GM19351 (cell line): ENCODE results near the gene MIDN.
"Not testable (repeated sequence)": the region's sequence is repeated elsewhere in the genome, so short reads cannot be mapped to it uniquely, and the experiment has no call there.

Experiments
- ATAC-seq: cut with Tn5 transposase; IDR thresholded peaks from one replicate; pipeline ENCODE4 v1.9.1; 2021; ENCODE audit warnings: mild to moderate bottlenecking, moderate library complexity; ENCODE audit not compliant: unreplicated experiment

The MIDN gene

DNA sequence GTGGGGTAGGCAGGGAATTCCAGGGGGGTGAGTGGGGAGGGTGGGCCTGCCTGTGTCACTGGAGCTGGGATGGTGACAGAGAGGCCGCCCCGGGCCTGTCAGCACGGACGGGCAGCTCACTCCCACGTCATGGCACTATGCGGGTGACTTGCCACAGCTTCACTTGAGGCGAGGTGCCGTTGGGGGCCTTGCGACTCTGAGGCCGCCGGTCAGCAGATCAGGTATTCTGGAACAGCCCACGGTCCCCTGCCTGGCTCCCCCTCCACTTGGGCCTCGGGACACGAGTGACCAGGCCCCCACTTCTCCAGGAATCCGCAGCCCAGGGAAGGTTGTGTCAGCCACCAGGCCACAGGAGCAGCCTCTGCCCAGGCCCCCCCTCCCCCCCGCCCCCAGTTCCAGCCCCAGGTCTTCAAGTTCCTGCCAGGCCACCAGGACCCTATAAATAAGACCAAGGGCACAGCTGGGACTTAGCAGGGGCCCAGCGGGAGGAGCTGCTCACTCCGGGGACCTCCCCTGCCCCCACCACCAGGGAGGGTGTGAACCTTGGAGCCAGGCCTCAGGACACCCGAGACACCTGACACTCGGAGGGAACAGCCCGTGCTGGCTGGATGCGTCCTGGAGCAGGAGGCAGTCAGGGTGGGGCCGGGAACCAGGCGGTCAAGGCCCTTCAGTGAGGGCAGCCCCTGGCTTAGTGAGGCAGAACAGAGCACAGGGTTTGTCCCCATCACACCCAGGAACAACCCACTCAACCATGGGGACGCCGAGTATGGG is 2.7 kb upstream of the MIDN start:
- ATAC-seq: no peak

DNA sequence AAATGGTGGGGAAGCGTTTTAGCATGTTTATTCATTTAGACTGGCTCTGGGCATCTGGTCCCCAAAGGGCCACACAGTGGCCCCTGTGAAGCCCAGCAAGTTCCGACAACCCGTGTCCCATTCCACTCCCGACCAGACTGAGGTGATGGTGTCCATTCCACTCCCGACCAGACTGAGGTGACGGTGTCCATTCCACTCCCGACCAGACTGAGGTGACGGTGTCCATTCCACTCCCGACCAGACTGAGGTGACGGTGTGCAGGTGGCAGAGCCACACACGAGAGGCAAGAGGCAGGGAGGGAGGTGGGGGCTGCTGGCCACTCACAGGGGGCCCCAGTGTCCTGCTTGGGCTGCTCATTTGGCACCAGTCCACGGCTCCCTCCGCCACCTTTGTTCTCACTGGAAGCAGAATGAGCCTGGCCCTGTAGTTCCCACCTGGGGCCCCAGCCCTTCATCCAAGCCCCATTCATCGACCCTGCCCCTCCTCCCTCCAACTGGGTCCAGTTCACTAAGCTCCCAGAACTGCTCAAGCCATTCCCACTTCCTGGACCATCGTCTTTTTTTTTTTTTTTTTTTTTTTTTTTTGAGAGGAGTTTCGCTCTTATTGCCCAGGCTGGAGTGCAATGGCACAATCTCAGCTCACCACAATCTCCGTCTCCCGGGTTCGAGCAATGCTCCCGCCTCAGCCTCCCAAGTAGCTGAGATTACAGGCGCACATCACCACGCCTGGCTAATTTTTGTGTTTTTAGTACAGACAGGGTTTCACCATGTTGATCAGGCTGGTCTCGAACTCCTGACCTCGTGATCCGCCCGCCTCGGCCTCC is 1.9 kb upstream of the MIDN start:
- not testable (repeated sequence) for ATAC-seq

DNA sequence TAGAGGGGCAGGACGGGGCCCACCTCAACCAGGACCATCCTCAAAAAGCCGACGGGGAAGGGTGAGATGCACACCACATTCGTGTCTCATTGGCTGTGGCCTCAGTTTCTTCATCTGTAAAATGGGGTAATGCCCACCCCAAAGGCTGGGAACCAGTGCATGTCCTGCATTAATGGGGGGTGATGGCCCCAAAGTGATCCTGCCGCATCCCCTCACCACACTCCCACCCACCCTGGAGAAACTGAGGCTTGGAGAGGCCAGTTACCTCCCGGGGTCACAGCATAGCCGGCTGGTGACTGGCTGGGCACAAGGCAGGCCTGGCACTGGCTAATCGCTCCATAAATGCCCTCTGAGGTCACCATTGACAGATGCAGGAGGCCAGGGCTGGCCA is 640 bp upstream of the MIDN start:
- no peak for ATAC-seq

DNA sequence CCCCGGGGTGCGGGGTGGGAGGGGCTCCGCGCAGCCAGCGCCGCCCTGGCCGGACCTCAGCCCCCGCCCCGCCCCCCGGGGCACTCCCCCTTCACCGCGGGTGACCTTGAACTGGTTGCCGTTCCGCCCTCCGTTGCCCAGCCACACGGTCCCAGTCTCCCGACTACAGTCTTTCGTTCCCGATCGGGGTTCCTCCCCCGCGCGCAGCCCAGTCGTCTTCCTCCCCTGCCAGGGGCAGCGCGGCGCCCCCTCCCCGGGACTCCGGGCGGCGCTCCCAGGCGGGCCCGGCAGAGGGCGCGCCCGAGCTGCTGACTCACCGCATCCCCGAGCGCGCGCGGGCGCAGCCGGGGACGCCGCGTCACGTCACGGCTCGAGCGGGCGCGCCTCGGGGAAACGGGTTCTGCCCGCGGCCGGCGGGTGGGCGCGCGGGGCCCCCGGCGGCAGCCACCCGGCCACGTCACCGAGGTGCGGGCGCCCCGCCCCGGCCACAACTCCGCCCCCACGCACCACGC is 459 bp downstream of the MIDN start:
- peak; percentile 39 for ATAC-seq

DNA sequence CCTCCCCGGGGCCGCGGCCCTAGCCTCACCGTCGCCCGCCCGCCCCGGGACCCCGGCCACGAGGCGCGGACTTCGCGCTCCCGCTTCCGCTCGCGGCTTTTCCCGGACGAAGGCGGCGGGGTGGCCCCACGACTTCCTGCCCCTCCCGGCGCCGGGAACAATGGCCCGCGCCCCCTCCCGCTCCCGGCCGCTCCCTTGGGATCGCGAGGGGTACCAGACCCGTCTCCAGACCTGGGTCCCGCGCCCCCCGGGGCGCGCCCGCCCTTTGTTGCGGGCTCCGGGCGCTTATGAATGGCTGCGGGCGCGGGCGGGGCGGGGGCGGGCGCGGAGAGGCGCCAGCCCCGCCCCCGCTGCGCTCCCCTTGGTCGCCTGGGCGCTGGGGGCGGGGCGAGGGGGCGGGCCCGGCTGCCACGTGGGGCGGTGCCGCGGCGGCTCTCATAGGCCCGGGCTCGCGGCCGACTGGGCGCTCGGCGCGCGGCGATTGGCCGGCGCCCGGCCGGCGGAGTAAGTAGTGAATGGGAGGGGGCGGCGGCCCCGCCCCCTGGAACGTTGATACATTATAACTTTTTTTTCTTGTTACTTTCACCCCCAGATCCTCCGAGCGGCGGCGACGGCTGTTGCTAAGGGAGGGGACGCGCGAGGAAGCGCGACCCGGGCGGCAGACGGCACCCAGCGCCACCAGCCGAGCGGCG is 1.1 kb downstream of the MIDN start:
- ATAC-seq: peak; percentile 42

DNA sequence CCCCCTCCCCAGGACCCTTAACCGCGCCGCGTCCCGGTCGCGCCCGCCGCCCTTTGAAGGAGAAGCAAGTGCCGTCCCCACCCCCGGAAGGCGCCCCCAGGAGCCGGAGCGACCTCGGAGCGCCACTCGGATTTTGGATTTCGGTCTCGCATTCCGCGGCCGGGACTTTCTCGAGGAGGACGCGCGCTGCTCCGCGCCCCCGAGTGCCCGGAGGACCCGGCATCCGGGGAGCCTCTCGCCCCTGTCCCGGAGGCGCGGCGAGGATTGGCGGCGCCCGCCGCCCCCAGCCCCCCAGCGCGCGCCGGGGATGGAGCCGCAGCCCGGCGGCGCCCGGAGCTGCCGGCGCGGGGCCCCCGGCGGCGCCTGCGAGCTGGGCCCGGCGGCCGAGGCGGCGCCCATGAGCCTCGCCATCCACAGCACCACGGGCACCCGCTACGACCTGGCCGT is 1.6 kb downstream of the MIDN start:
- ATAC-seq: no peak

DNA sequence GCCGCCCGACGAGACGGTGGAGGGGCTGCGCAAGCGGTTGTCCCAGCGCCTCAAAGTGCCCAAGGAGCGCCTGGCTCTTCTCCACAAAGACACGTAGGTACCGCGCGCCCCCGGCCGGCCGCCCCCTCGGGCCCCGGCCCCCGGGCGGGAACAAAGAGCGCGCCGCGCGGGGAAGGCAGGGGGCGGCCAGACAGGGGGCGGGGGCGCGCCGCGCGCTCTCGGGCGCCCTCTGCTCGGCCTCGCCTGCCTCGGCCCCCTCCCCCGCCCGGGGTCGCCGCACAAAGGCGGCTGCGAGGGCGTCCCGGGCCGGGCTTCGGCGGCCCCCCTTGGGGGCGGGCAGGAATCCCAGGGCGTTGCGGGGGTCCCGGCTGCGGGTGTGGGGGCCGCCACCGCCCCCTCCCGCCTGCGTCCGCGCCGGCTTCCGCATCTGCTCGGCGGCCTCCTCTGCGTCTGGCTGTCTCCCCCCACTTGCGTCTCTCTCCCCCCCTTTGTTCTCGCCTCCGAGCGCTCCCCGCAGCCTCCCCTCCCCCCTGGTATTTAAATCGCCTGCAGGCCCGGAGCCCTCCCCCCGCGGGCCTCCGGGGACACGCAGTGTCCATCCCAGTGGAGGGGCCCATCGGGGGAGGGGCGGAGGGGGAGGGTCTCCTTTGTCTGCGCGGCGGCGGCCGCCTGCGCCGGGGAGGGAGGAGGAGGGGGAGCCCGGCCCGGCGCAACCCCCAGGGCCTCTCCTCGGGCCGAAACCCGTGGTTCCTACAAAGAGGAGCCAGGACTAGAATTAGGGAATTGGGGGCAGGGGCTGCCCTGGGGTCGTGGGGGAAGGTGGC is 2.3 kb downstream of the MIDN start:
- ATAC-seq: no peak

DNA sequence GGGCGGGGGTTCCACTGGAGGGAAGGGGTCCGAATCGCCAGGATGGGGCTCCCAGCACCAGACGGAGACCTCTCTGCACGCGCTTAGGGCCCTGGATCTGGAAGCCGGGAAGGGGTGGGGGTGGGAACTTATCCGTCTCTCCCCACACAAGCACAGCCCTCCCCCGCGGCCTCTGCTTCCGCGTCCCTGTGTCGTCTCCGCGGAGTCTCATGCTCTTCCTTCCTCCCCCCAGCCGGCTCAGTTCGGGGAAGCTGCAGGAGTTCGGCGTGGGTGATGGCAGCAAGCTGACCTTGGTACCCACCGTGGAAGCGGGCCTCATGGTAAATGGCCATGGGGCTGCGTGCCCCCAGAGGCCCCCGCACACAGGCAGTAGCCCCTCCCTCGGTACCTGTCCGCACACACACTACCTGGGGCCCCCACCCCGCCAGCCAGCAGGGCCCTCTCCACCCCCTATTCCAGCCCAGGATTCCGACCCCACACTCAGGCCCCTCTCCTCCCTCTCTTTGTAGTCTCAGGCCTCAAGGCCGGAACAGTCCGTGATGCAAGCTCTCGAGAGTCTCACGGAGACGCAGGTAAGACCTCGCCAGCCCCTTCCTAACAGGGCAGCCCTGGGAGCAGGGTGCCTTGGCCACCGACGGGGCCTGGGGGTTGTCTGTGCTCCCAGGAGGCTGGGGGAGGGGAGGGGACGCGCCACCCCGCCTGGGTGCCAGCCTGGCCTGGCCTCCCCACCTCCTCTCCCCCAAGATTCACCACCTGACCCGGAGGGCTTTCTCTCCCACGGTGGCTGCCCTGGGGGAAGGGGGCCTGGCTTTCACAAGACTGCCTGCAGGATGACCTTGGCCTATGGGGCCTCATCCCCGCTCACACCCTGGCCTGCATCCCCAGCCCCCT is 3.2 kb downstream of the MIDN start:
- no peak for ATAC-seq

DNA sequence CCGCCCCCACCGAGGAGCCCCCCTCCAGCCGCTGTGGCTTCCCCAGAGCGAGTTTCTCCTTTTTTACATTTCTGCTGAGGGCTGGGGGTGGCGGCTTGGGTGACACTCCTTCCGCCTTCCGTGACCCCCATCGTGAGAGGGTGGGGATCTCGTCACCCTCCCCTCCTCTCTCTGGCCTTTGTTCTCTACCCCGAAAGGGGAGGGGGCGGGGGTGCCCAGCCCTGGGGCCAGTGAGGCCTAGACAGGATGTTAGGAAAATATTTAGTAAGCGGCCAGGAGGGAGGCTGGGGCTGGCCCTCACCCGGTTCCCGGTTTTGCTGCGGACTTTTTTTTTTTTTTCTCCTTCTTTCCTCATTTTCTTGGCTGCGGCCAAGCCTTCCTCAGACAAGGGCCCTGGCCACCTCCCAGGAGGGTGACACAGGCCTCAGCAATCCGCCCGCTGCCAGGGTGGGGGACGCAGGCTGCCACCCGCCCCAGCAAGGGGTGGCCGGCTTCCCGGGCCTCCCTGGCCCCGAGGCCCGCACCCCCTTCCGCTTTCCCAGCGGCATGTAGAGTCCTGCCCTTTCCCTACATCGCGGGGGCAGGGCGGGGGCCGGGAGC is 3.9 kb downstream of the MIDN start:
- ATAC-seq: no peak

DNA sequence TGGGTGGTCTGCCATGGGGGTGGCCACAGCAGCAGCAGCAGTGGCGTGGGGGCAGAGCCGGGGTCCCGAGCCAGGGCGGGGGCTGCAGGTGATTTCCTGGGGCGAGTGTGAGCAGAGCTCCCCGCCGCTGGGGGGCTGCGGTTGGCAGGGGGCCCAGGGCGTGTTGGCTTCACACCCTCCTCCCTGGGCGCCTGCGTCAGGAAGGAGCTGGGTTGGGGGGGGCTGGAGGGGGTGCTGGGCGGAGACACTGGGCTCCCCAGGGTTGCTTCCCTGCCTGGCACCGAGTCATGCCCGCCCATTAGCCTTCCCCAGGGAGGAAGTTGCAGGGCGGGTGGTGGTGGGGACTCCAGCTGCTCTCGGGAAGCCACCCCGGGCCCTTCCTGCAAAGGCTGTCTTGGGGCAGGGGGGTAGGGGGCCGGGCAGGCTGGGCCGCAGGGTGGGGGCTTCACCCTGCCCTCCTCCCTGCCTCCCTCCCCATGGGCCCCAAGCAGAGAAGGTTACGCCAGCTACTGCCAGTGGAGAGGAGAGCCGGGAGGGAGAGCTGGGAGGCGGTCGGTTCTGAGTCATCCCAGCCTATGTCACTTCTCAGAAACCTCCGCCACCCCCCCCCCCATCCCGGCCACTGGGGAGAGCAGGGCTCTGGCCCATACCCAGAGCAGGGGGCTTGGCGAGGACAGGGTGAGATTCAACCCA is 4.6 kb downstream of the MIDN start:
- no peak for ATAC-seq

DNA sequence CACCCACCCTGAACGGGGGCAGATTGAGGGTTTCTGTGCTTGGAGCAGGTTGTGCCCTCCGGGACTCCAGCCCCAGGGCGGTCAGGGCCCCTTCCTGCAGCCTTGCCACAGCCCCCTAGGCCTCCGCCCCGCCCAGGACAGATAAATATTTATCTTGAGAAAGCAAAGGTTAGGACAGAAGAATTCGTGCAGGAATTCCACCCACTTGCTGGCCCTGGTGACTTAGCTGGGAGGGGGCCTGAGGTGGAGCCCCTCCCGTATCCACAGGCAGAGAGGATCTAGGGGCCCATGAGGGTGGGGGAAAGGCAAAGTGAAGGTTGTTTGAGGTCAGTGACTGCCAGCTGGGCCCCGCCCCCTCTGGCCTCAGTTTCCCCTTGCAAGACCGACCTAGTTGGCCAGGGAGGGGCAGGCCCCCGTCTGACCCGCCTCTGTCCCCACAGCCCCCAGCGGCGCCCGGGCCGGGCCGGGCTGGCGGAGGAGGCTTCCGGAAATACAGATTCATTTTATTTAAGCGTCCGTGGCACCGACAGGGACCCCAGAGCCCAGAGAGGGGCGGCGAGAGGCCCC is 5.2 kb downstream of the MIDN start:
- no peak for ATAC-seq

DNA sequence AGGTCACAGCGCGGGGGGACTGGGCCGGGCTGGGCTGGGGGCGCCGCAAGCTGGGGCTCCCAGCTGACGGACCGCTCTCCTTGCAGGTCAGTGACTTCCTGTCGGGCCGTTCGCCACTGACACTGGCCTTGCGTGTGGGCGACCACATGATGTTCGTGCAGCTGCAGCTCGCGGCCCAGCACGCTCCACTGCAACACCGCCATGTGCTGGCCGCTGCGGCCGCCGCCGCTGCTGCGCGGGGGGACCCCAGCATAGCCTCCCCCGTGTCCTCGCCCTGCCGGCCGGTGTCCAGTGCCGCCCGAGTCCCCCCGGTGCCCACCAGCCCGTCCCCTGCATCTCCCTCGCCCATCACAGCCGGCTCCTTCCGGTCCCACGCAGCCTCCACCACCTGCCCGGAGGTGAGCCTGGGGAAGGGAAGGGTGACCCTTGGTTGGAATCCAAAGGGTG is 5.7 kb downstream of the MIDN start:
- no peak for ATAC-seq

DNA sequence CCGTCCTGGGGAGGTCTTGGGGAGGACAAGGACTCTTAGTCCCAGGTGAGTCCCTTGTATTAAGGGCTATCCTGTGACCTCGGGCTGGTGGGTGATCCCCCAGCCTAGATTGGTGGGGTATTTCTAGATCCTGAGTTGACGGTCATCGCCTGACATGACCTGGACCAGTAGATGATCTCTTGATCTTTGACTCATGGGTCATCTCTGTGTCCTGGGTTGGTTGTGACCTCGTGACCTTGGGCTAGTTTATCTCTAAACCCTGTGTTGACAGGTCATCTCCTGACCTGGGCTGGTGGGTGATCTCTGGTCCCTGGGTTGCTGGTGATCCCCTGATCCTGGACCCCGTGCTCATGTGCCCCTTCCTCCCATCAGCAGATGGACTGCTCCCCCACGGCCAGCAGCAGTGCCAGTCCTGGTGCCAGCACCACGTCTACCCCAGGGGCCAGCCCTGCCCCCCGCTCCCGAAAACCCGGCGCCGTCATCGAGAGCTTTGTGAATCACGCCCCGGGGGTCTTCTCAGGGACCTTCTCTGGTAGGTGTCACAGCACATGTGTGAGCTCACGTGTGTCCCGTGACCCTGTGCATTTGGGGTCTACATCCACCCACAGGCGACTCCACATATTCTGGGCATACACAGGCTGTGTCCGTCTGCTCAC is 6.3 kb downstream of the MIDN start:
- ATAC-seq: no peak

DNA sequence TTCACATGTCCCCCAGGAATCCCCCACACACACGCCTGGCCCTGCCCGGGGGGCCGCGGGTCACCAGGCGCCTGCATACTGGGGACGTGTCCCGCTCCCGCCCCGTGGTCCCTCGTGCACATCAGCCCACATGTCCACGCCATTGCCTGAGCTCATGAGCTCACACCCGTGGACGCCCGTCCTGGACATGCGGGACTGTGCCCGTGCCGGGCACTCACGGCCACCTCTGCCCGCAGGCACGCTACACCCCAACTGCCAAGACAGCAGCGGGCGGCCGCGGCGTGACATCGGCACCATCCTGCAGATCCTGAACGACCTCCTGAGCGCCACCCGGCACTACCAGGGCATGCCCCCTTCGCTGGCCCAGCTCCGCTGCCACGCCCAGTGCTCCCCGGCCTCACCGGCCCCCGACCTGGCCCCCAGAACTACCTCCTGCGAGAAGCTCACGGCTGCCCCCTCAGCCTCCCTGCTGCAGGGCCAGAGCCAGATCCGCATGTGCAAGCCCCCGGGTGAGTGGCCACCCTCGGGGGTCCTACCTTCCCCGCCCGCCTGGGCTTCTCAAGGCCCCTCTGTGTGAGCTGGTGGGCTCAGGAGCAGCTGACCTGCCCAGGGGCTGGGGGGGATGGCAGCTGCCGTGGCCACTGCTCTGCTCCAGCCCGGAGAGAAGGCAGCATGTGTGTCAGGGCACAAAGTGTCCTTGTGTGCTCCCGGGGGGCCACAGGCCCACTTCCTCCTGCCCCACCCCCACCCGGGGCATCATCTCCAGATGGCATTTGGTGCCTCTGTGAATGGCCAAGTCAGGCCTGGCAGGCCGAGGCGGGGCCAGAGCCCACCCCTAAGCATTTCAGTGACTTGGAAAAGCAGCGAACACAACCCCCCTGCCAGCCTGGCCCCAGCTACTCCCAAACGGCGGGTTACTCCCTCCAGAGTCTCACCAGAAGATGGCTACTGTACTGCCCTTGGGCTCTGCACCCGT is 7.1 kb downstream of the MIDN start:
- no peak for ATAC-seq

DNA sequence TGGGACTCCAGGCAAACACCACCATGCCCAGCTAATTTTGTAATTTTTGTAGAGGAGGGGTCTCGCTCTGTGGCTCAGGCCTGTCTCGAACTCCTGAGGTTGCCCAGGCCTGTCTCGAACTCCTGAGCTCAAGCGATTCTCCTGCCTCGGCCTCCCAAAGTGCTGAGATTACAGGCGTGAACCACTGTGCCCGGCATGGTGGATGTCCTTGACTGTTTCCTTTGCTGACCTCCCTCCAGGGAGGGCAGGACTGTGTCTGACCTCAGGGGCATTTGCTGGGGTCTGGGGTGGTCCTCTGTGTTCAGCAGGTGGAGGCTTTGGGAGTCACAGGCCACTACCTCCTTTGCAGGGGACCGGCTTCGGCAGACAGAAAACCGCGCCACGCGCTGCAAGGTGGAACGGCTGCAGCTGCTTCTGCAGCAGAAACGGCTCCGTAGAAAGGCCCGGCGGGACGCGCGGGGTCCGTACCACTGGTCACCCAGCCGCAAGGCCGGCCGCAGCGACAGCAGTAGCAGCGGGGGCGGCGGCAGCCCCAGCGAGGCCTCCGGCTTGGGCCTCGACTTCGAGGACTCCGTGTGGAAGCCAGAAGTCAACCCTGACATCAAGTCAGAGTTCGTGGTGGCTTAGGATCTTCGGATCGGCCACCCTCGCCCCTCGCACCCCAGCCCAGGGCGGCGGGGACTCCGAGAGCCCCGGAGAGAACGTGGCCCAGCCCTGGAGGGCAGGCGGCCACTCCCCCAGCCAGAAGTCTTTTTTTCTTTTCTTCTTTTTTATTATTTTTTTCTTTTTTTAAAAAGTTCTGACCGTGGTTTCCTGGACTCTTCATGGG is 8.5 kb downstream of the MIDN start:
- no peak for ATAC-seq
